ENCODE results near the gene HIF3A. TPM values are rescaled to one million over a fixed set of nuclear protein-coding genes. Genes with fewer than 3 reads are reported as not detected.

The HIF3A gene
- total RNA-seq, 1 donor from 2014 or later, result 6.7 TPM

DNA sequence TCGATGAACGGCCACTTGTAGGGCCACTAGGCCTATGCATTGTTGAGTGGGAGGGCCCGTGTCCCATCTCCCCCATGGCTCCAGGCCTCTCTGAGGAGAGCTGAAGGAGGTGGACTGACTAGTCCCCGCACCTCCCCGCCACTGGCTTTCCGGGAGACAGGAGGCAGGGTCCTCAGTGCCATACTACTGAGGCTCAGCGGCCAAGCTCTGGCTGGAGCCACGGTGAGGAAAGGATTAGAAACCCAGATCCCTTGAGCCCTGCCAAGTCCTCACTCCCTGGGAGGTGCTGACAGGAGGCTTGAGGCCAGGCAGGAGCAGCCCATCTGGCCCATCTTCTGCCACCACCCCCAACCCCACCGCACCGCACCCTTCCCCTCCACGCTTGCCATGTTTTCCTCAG is 87.6 kb downstream of the HIF3A start:
- Histone ChIP-seq H3K4me3 (no peak overlapping the region), H3K36me3 (peaks cover 11% of the 10 kb centered on the region), H3K9ac (no peak overlapping the region), H4K20me1 (ENCODE audit: low read depth) (no peaks in the 10 kb centered on the region), H3K27me3 (no peaks in the 10 kb centered on the region), H3K9me3 (ENCODE audit: low read depth) (peaks cover 4% of the 10 kb centered on the region), H3K79me2 (ENCODE audit: low read depth) (peaks cover 23% of the 10 kb centered on the region), H3F3A (ENCODE audit: low read depth) (no peaks in the 10 kb centered on the region), H3K4me1 (no peaks in the 10 kb centered on the region), H3K4me2 (no peak overlapping the region), H2AFZ (replicated peaks) (no peak overlapping the region), H3K27ac (no peak overlapping the region)
- no peaks in the 10 kb centered on the region for H3K4me1 Mint-ChIP-seq
- peak overlapping the region; percentile 89 for H3K27ac Mint-ChIP-seq
- peaks cover 7% of the 10 kb centered on the region for H3K9me3 Mint-ChIP-seq
- no peak overlapping the region for H3K4me3 Mint-ChIP-seq
- H3K27me3 Mint-ChIP-seq (ENCODE audit: insufficient read depth, low read depth), result peaks cover 4% of the 10 kb centered on the region
- DNase-seq (ENCODE audit: low spot score), result no peak
- H3K36me3 Mint-ChIP-seq, result peaks cover 55% of the 10 kb centered on the region
- TF ChIP-seq EZH2phosphoT487 (IDR thresholded peaks at IDR 0.05) (no peak), EZH2 (IDR thresholded peaks at IDR 0.05) (no peak), CTCF (IDR thresholded peaks at IDR 0.05) (no peak)

DNA sequence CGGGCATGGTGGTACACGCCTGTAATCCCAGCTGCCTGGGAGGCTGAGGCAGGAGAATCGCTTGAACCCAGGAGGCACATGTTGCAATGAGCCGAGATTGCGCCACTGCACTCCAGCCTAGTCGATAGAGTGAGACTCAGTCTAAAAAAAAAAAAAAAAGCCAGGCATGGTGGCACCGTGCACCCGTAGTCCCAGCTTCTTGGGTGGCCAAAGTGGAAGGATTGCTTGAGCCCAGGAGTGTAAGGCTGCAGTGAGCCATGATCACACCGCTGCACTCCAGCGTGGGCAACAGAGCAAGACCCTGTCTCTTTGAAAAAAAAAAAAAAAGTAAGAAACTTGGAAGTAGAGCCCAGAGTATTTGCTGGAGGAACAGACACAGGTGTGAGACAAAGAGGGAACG is 88.8 kb downstream of the HIF3A start:
- no peaks in the 10 kb centered on the region for H4K20me1 ChIP-seq (ENCODE audit: low read depth)
- H3K36me3 ChIP-seq, result no peaks in the 10 kb centered on the region
- H3F3A ChIP-seq (ENCODE audit: low read depth), result no peaks in the 10 kb centered on the region
- H3K9me3 ChIP-seq (ENCODE audit: low read depth), result no peaks in the 10 kb centered on the region
- H3K36me3 Mint-ChIP-seq, result peaks cover 54% of the 10 kb centered on the region
- no peak overlapping the region for H3K4me2 ChIP-seq
- peaks cover 11% of the 10 kb centered on the region for H3K79me2 ChIP-seq (ENCODE audit: low read depth)
- no peak overlapping the region for H3K4me3 ChIP-seq
- no peak overlapping the region for H3K27ac Mint-ChIP-seq
- no peaks in the 10 kb centered on the region for H3K27me3 ChIP-seq
- H3K27me3 Mint-ChIP-seq (ENCODE audit: insufficient read depth, low read depth), result peaks cover 4% of the 10 kb centered on the region
- DNase-seq (ENCODE audit: low spot score), result no peak
- H3K27ac ChIP-seq, result no peak overlapping the region
- no peak overlapping the region for H2AFZ ChIP-seq (replicated peaks)
- H3K9me3 Mint-ChIP-seq, result peaks cover 11% of the 10 kb centered on the region
- no peak overlapping the region for H3K9ac ChIP-seq
- H3K4me1 ChIP-seq, result no peaks in the 10 kb centered on the region
- no peak overlapping the region for H3K4me3 Mint-ChIP-seq
- no peaks in the 10 kb centered on the region for H3K4me1 Mint-ChIP-seq
- TF ChIP-seq CTCF (IDR thresholded peaks at IDR 0.05) (no peak), EZH2 (IDR thresholded peaks at IDR 0.05) (no peak)

GRCh38 chr19:46386151-46386550 is 89.3 kb downstream of the HIF3A start:
- Histone ChIP-seq H3K27ac (no peak overlapping the region), H3K27me3 (no peaks in the 10 kb centered on the region), H3K36me3 (no peaks in the 10 kb centered on the region), H3K4me2 (no peak overlapping the region), H3K4me3 (no peak overlapping the region), H3K79me2 (ENCODE audit: low read depth) (peaks cover 6% of the 10 kb centered on the region), H3K4me1 (no peaks in the 10 kb centered on the region), H2AFZ (replicated peaks) (no peak overlapping the region), H3K9me3 (ENCODE audit: low read depth) (no peaks in the 10 kb centered on the region), H4K20me1 (ENCODE audit: low read depth) (no peaks in the 10 kb centered on the region), H3F3A (ENCODE audit: low read depth) (no peaks in the 10 kb centered on the region), H3K9ac (no peak overlapping the region)
- TF ChIP-seq EZH2phosphoT487 (IDR thresholded peaks at IDR 0.05) (no peak), EZH2 (IDR thresholded peaks at IDR 0.05) (no peak)
- peaks cover 4% of the 10 kb centered on the region for H3K27me3 Mint-ChIP-seq (ENCODE audit: insufficient read depth, low read depth)
- peaks cover 49% of the 10 kb centered on the region for H3K36me3 Mint-ChIP-seq
- no peaks in the 10 kb centered on the region for H3K4me1 Mint-ChIP-seq
- no peak overlapping the region for H3K4me3 Mint-ChIP-seq
- DNase-seq (ENCODE audit: low spot score), result no peak
- peak overlapping the region; percentile 81 for H3K27ac Mint-ChIP-seq
- peaks cover 9% of the 10 kb centered on the region for H3K9me3 Mint-ChIP-seq

- TF ChIP-seq CTCF (IDR thresholded peaks at IDR 0.05) (no peak), EZH2 (IDR thresholded peaks at IDR 0.05) (no peak), EZH2phosphoT487 (IDR thresholded peaks at IDR 0.05) (no peak)
- Histone ChIP-seq H3K27me3 (no peaks in the 10 kb centered on the region), H3K4me1 (no peaks in the 10 kb centered on the region), H3K9me3 (ENCODE audit: low read depth) (no peaks in the 10 kb centered on the region), H3F3A (ENCODE audit: low read depth) (no peaks in the 10 kb centered on the region), H3K9ac (no peak overlapping the region), H3K4me3 (no peak overlapping the region), H3K79me2 (ENCODE audit: low read depth) (no peaks in the 10 kb centered on the region), H3K36me3 (no peaks in the 10 kb centered on the region), H2AFZ (replicated peaks) (no peak overlapping the region), H3K27ac (no peak overlapping the region), H4K20me1 (ENCODE audit: low read depth) (no peaks in the 10 kb centered on the region), H3K4me2 (no peak overlapping the region)
- peaks cover 46% of the 10 kb centered on the region for H3K36me3 Mint-ChIP-seq
- H3K9me3 Mint-ChIP-seq, result peaks cover 9% of the 10 kb centered on the region
- peaks cover 4% of the 10 kb centered on the region for H3K27me3 Mint-ChIP-seq (ENCODE audit: insufficient read depth, low read depth)
- DNase-seq (ENCODE audit: low spot score), result no peak
- H3K4me3 Mint-ChIP-seq, result no peak overlapping the region
- no peaks in the 10 kb centered on the region for H3K4me1 Mint-ChIP-seq
- H3K27ac Mint-ChIP-seq, result peak overlapping the region; percentile 94
Measured at GRCh38 chr19:46386996-46387712, 90.3 kb downstream of the HIF3A start.

All from neural progenitor cell (in vitro differentiated cells).